GM12872 (cell line): ENCODE results near the gene SOWAHA.

ENCODE experiments used
- TF ChIP-seq, protein P1 (sequence below): IDR thresholded peaks from 3 replicates; pipeline ENCODE4 v1.5.1; 2011; ENCODE audit warnings: low read depth, mild to moderate bottlenecking, low read length, moderate library complexity; ENCODE audit not compliant: insufficient read depth

Gene SOWAHA

DNA sequence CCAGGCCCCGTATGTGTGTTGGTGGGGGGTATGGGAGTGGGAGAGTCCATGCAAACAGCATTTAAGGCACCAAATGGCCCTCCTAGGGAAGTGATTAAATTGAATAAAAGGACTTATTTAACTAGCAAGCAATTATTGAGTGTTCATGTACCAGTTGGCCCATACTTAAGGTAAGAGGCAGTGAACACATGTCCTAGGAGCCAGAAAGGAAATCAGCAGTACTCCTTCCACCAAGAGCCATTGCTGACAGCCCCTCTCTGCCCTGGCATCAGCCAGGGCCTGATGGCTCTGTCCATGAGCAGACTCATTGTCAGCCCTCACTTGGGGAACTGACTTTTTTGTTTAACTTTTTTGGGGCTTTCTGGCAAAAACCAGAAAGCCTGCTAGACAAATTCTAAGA lies 27.8 kb downstream of the SOWAHA start:
- TF ChIP-seq, protein P1, sequence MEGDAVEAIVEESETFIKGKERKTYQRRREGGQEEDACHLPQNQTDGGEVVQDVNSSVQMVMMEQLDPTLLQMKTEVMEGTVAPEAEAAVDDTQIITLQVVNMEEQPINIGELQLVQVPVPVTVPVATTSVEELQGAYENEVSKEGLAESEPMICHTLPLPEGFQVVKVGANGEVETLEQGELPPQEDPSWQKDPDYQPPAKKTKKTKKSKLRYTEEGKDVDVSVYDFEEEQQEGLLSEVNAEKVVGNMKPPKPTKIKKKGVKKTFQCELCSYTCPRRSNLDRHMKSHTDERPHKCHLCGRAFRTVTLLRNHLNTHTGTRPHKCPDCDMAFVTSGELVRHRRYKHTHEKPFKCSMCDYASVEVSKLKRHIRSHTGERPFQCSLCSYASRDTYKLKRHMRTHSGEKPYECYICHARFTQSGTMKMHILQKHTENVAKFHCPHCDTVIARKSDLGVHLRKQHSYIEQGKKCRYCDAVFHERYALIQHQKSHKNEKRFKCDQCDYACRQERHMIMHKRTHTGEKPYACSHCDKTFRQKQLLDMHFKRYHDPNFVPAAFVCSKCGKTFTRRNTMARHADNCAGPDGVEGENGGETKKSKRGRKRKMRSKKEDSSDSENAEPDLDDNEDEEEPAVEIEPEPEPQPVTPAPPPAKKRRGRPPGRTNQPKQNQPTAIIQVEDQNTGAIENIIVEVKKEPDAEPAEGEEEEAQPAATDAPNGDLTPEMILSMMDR, result no peak

DNA sequence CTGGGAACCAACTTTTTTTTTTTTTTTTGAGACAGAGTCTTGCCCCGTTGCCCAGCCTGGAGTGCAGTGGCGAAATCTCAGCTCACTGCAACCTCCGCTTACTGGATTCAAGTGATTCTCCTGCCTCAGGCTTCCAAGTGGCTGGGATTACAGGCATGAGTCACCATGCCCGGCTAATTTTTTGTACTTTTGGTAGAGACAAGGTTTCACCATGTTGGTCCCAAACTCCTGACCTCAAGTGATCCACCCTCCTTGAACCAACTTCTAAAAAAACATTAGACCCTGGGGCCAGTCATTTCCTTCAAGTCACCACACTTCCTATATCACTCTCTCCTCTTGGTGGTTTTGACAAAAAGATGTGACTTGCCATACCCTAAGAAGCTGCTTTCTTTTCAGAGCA lies 28.2 kb downstream of the SOWAHA start:
- TF ChIP-seq, protein P1, result no peak

DNA sequence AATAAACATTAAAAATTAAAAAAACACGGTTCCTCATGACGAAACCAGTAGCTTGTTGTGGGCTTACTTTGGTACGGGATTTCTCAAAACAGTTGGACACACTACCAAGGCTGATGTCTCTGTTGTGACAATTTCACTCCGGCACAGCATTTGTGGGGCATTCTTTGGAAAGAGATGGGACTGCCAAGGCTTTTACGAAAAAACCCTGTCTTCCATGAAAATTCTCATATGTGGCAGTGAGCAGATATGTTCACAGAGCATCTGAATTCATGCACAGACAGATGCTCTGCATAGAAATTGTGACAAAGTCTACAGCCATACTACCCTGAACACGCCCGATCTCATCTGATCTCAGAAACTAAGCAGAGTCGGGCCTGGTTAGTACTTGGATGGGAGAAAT lies 35.2 kb downstream of the SOWAHA start:
- TF ChIP-seq, protein P1, result no peak

DNA sequence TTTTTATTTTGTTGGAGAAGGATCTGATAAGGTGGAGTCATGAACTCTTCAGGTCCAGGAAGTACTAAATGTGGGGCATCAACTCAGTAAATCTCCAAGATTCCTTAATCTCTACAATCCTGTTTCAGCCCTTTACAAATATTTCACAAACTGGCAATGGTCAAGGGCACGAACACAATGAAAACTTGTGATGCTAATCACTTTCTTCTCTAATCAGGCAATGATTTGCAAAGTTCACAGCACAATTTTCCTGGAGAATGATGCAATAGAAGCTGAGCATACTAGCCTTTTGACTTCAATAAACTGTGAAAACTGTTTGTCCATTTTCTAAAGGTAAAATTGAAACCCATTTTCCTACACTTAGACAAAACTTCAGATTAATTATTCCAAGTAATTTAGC lies 36.2 kb downstream of the SOWAHA start:
- TF ChIP-seq, protein P1, result no peak

DNA sequence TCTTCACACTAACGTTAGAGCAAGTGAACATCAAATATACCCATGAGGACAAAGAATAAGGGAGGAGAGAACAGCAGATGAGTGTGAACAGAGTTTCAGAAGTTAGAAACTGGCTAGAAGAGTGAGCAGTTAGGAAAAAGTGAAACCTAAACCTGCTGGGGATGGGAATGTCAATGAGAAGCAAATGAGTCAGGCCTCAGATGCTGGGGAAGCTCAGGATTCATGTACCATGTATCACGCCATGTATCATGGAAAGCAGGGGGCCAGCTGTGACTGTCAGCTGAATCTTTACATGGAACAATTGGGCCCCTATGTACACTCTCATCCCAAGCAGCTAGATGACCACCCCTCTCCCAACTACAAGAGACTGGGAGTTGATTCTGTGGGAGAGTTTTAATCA lies 37.0 kb downstream of the SOWAHA start:
- TF ChIP-seq, protein P1, result no peak

DNA sequence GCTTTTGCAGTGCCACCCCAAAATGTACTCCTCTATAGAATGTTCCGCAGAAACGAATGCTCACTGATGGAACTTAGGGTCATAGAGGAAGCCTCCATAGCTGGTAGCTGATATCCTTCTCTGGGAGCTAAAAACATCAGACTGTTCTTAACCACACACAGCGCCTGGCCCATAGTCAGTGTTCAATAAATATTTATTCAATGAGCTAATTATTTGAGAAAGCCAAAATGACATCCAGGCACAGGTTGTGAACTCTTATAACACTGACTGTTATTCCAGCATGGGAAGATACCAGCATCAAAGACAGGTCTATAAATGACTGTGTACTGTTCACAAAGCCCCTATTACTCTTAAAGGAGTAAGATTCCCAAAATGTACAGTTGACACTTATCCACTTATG lies 40.2 kb downstream of the SOWAHA start:
- TF ChIP-seq, protein P1, result no peak

DNA sequence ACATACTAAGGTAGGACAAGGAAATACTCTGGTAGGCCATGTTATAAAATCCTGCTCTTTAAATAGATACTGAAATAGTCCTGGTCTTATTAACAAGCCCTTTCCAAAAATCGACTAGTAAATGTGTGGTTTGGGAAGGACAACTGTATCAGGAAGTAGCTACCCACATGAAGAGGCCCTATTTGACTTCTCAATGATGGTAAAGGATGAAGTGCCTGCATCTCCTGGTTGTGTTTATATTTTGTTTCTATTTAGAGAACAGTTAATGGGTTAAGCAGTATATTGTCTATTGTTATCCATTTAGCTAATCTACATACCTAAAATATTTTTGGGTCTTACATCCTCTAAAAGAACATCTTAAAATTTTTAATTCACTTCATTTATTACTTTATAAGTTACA lies 40.7 kb downstream of the SOWAHA start:
- TF ChIP-seq, protein P1, result no peak

DNA sequence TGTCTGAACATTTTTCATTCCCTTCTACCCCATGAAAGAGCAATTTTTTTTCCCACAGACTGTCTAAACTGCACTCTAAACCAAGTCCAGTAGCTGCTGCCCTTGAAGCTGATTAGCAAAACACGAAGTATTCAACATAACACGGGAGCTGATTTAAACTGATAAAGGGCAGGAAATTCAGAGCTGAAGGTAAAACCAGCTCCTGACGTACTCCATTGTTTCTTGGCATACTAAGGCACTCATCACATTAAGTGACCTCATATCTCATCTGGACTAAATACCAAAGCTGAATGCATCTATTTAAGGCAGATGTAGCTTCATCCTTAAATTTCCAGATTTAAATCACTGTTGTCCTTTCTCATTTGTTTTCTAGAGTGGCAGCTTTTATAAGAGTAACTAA lies 41.2 kb downstream of the SOWAHA start:
- TF ChIP-seq, protein P1, result no peak
